Calu3 (cell line): ENCODE results near the gene ACSF2. TPM values are rescaled to one million over a fixed set of nuclear protein-coding genes. Genes with fewer than 3 reads are reported as not detected.
A peak's percentile ranks its signal among the peaks of the same experiment; 100 is the strongest.

Source experiments
- BruUV-seq: library from RNA; stranded (reverse); fragments of 400-500 nt; replicated peaks from 2 replicates; lab custom pipeline; 2021; lab: Mats Ljungman, UMichigan
- CTCF ChIA-PET: fragments of 300-600 bp; sonication (Branson Sonifier 250); formaldehyde crosslinking; loops from one replicate; lab custom pipeline; 2022; ENCODE audit warnings: antibody characterized with exemption; lab: Charles Lee
- DNase-seq: peaks from one replicate; pipeline ENCODE4 v3.0.0; 2022
- H3K27ac Mint-ChIP-seq: one replicate; pipeline ENCODE4 v1.8.0; 2022; ENCODE audit warnings: mixed read lengths; ENCODE audit not compliant: unreplicated experiment
- H3K27me3 Mint-ChIP-seq: one replicate; pipeline ENCODE4 v1.8.0; 2022; ENCODE audit warnings: mixed read lengths; ENCODE audit not compliant: unreplicated experiment
- H3K36me3 Mint-ChIP-seq: one replicate; pipeline ENCODE4 v1.8.0; 2022; ENCODE audit warnings: mild to moderate bottlenecking, moderate library complexity, mixed read lengths; ENCODE audit not compliant: insufficient read depth, unreplicated experiment
- H3K4me1 Mint-ChIP-seq: one replicate; pipeline ENCODE4 v1.8.0; 2022; ENCODE audit warnings: mild to moderate bottlenecking, low read depth, mixed read lengths; ENCODE audit not compliant: unreplicated experiment
- H3K4me3 Mint-ChIP-seq: one replicate; pipeline ENCODE4 v1.8.0; 2022; ENCODE audit warnings: mild to moderate bottlenecking, low read depth, moderate library complexity, mixed read lengths; ENCODE audit not compliant: unreplicated experiment
- H3K9me3 Mint-ChIP-seq: one replicate; pipeline ENCODE4 v1.8.0; 2022; ENCODE audit warnings: low read depth, mixed read lengths; ENCODE audit not compliant: unreplicated experiment
- CTCF ChIP-seq: fragments of 200-600 bp; IDR thresholded peaks from one replicate; pipeline ENCODE4 v1.8.0; 2022; ENCODE audit warnings: antibody characterized with exemption; ENCODE audit not compliant: unreplicated experiment
- intact Hi-C: fragments of 100-400 bp; cut with micrococcal nuclease; formaldehyde crosslinking; loops from one replicate; pipeline ENCODE4 v1.10.0; 2022; ENCODE audit not compliant: unreplicated experiment
- total RNA-seq: library from RNA; stranded (reverse); gene quantifications from 2 replicates; pipeline ENCODE4 v1.2.3, GENCODE V29; 2022

The ACSF2 gene
- total RNA-seq, 1 experiment from 2014 or later = 148 TPM

GRCh38 chr17:50388728-50389127 lies 37.3 kb upstream of the ACSF2 start:
- intact Hi-C loops = no loop called here
- Mint-ChIP-seq H3K4me3 (no peak overlapping the region), H3K27me3 (no peaks in the 10 kb centered on the region), H3K36me3 (peaks cover 93% of the 10 kb centered on the region), H3K4me1 (peaks cover 12% of the 10 kb centered on the region), H3K9me3 (no peaks in the 10 kb centered on the region), H3K27ac (no peak overlapping the region)
- TF ChIP-seq CTCF = no peak
- no TSS peak for BruUV-seq
- DNase-seq = no peak
- CTCF ChIA-PET = interaction anchor here (1.7 kb wide), 1 partner anchor 9 kb away, joined by 5 read pairs; the partner anchor contains the start of gene LRRC59

- CTCF ChIA-PET = interaction anchor here (0.7 to 1.7 kb wide), 3 partner anchors 8 to 277 kb away, joined by 5 to 6 read pairs (median 5); partner anchors contain the start of gene LRRC59
- Mint-ChIP-seq H3K27me3 (no peaks in the 10 kb centered on the region), H3K9me3 (no peaks in the 10 kb centered on the region), H3K4me3 (no peak overlapping the region), H3K36me3 (peaks cover 93% of the 10 kb centered on the region), H3K4me1 (peaks cover 20% of the 10 kb centered on the region), H3K27ac (no peak overlapping the region)
- BruUV-seq = no TSS peak
- DNase-seq = no peak
- TF ChIP-seq CTCF = no peak
- intact Hi-C loops = no loop called here
These were observed 36.5 kb upstream of the ACSF2 start for GRCh38 chr17:50389534-50389933.

GRCh38 chr17:50392621-50393020 lies 33.4 kb upstream of the ACSF2 start:
- no peak for DNase-seq
- TF ChIP-seq CTCF = no peak
- no TSS peak for BruUV-seq
- intact Hi-C loops = no loop called here
- Mint-ChIP-seq H3K9me3 (no peaks in the 10 kb centered on the region), H3K4me1 (peaks cover 41% of the 10 kb centered on the region), H3K36me3 (peaks cover 95% of the 10 kb centered on the region), H3K4me3 (no peak overlapping the region), H3K27me3 (no peaks in the 10 kb centered on the region), H3K27ac (no peak overlapping the region)
- CTCF ChIA-PET = no interaction called here

- DNase-seq = no peak
- CTCF ChIA-PET = no interaction called here
- BruUV-seq = no TSS peak
- Mint-ChIP-seq H3K4me3 (peak overlapping the region; percentile 2), H3K36me3 (peaks cover 89% of the 10 kb centered on the region), H3K27ac (no peak overlapping the region), H3K9me3 (no peaks in the 10 kb centered on the region), H3K4me1 (peaks cover 47% of the 10 kb centered on the region), H3K27me3 (no peaks in the 10 kb centered on the region)
- no peak for TF ChIP-seq CTCF
- intact Hi-C loops = no loop called here
These were observed 32.3 kb upstream of the ACSF2 start for GRCh38 chr17:50393700-50394099.
